Mucosa of stomach (tissue), 1 donor: ENCODE results near the gene CLEC2L.

ENCODE experiments used
- H3K27me3 ChIP-seq: one replicate; pipeline ENCODE4 v1.7.0; 2013; ENCODE audit warnings: mild to moderate bottlenecking, low read length; ENCODE audit not compliant: control insufficient read depth, insufficient read depth
- H3K36me3 ChIP-seq: one replicate; pipeline ENCODE4 v1.7.0; 2013; ENCODE audit warnings: low read length; ENCODE audit not compliant: control insufficient read depth, insufficient read depth
- H3K4me1 ChIP-seq: one replicate; pipeline ENCODE4 v1.7.0; 2013; ENCODE audit warnings: mild to moderate bottlenecking, low read length; ENCODE audit not compliant: control insufficient read depth, insufficient read depth
- H3K4me3 ChIP-seq: one replicate; pipeline ENCODE4 v1.7.0; 2013; ENCODE audit warnings: low read length
- H3K9ac ChIP-seq: one replicate; pipeline ENCODE4 v1.7.0; 2013; ENCODE audit warnings: mild to moderate bottlenecking, low read length, moderate library complexity
- H3K9me3 ChIP-seq: one replicate; pipeline ENCODE4 v1.7.0; 2013; ENCODE audit warnings: mild to moderate bottlenecking, low read length, moderate library complexity; ENCODE audit not compliant: control insufficient read depth
- donor health status: Pancreatic carcinoma.

The CLEC2L gene

DNA sequence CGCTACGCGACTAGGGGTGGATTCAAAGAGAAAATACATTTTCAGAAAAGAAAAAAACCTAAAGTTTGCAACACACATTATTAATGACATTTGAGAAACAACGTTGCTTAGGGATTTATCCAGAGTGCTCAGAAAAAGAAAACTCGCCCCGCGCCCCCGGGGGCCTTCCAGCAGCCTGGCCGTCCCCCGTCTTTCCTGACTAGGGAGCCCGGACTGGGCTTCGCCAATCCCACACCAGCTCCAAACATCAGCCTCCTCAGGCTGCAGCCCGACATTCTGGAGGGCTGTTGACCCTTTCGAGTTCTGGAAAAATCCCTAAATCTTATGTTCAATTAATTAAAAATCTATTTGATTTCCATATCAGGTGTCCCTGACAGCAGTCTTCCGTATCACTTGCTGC is 48.6 kb downstream of the CLEC2L start:
- peaks cover 13% of the 10 kb centered on the region for H3K36me3 ChIP-seq
- no peaks in the 10 kb centered on the region for H3K9me3 ChIP-seq
- no peak overlapping the region for H3K9ac ChIP-seq
- H3K4me1 ChIP-seq, result no peaks in the 10 kb centered on the region
- H3K4me3 ChIP-seq, result no peak overlapping the region
- no peaks in the 10 kb centered on the region for H3K27me3 ChIP-seq

- H3K4me3 ChIP-seq, result no peak overlapping the region
Measured at GRCh38 chr7:139572704-139573385, 49.4 kb downstream of the CLEC2L start.

DNA sequence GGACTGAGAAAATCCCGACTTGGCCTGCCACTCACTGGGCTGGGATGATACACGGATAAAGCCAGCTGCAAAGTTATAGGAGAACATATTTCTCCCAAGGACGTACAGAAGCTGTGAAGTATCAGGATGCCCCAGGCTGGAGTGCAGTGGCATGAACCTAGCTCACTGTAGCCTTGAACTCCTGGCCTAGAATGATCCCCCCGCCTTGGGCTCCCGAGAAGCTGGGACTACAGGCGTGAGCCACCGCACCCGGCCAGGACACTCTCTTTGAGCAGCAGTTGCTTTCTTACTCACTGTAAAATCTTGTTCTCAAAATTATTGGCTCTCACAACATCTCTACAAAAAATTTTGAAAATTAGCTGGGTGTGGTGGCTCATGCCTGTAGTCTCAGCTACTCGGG is 50.4 kb downstream of the CLEC2L start:
- no peak overlapping the region for H3K9ac ChIP-seq
- no peaks in the 10 kb centered on the region for H3K9me3 ChIP-seq
- H3K4me1 ChIP-seq, result no peaks in the 10 kb centered on the region
- H3K36me3 ChIP-seq, result peaks cover 13% of the 10 kb centered on the region
- no peaks in the 10 kb centered on the region for H3K27me3 ChIP-seq
- H3K4me3 ChIP-seq, result no peak overlapping the region

More at GRCh38 chr7:139572704-139573385, 49.4 kb downstream of the CLEC2L start:
- no peaks in the 10 kb centered on the region for H3K4me1 ChIP-seq
- H3K27me3 ChIP-seq, result no peaks in the 10 kb centered on the region
- H3K9ac ChIP-seq, result no peak overlapping the region
- H3K9me3 ChIP-seq, result no peaks in the 10 kb centered on the region
- peaks cover 13% of the 10 kb centered on the region for H3K36me3 ChIP-seq

- Histone ChIP-seq H3K9me3 (no peaks in the 10 kb centered on the region), H3K36me3 (peaks cover 13% of the 10 kb centered on the region), H3K9ac (no peak overlapping the region), H3K4me3 (no peak overlapping the region), H3K4me1 (no peaks in the 10 kb centered on the region), H3K27me3 (no peaks in the 10 kb centered on the region)
Measured at GRCh38 chr7:139574618-139575337, 51.3 kb downstream of the CLEC2L start.

DNA sequence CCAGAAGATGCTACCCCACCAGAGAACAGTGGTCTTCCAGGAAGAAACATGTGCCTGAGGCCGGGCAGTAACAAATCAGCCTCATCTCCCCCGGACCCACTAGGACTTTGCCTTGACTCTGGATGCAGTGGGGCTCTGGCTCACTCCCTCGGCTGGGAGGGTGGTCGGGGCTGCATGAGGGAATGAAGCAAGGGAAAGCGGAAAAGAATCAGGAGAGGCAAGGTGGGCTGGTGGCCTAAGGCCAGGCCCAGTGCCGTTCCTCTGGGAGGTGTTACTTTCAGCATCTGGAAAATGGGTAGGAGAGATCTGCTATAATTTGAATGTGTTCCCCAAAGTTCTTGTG is 51.8 kb downstream of the CLEC2L start:
- H3K4me1 ChIP-seq, result no peaks in the 10 kb centered on the region
- H3K9me3 ChIP-seq, result no peaks in the 10 kb centered on the region
- H3K36me3 ChIP-seq, result peaks cover 15% of the 10 kb centered on the region
- no peak overlapping the region for H3K9ac ChIP-seq
- H3K27me3 ChIP-seq, result no peaks in the 10 kb centered on the region
- H3K4me3 ChIP-seq, result no peak overlapping the region

DNA sequence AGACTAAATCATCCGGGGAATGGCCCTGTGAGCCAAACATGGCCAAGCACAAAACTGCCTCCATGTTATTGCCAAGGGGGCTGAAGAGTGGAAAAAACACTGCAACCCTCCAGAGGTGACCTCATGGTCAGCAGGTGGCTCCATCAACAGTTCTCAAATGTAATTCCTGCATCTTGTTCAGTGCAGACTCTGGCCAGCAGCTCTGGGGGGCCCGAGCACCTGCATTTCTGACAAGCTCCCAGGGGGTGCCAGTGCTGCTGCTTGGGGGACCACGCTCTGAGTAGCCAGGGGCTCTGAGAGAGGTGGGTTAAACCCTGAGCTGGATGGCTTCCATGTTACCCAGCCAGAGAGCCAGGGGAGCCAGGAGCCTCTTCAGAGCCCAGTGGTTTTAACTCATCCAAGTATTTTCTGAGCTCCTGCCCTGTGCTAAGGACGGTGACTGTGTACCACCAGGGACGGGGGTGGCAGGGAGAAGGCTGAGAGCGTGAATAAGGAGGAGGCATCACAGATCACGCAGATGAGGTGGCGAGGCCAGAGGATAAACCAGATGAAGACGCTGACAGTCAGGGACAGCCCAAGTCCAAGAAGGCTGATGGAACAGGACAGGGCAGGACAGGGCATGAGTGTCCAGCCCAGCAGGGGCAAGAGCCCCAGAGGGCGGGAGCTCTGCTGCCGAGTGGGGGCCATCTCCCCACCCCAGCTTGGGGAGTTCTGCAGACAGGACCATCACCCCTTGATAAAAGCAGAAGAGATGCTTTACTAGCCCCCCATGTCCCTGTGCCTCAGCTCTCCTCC is 52.9 kb downstream of the CLEC2L start:
- no peak overlapping the region for H3K9ac ChIP-seq

GRCh38 chr7:139580435-139580834 is 57.0 kb downstream of the CLEC2L start:
- Histone ChIP-seq H3K9ac (no peak overlapping the region), H3K27me3 (no peaks in the 10 kb centered on the region), H3K9me3 (no peaks in the 10 kb centered on the region), H3K4me3 (no peak overlapping the region), H3K4me1 (no peaks in the 10 kb centered on the region), H3K36me3 (peaks cover 43% of the 10 kb centered on the region)

More for the DNA sequence above, 52.9 kb downstream of the CLEC2L start:
- H3K27me3 ChIP-seq, result no peaks in the 10 kb centered on the region
- no peaks in the 10 kb centered on the region for H3K4me1 ChIP-seq
- peaks cover 20% of the 10 kb centered on the region for H3K36me3 ChIP-seq
- no peaks in the 10 kb centered on the region for H3K9me3 ChIP-seq
- no peak overlapping the region for H3K4me3 ChIP-seq

DNA sequence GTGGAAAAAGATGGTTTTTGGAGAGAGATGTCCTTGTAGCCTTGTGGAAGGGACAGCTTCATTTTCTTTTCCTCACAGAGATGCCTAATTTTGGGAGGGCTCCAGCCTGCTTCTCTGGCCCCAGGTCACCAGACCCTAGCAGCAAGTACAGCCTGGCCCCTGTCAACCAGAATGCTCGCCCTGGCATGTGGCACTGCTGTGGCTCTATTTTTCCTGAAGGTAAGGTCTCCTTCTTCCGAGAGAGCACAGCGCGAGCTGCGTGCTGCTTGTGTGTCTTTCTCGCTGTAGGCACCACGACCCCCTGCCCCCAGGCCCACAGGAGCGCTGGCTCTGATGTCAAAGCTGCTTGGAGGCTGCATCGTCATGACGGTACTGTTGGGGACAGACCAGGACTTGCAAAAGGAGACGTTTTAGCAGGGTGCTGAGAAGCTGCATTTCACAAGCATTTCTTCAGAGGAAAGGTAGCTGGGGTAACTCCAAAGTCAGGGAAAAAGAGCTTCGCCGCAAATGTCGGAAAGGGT is 58.7 kb downstream of the CLEC2L start:
- H3K4me3 ChIP-seq, result no peak overlapping the region
- peaks cover 35% of the 10 kb centered on the region for H3K36me3 ChIP-seq
- H3K27me3 ChIP-seq, result no peaks in the 10 kb centered on the region
- no peaks in the 10 kb centered on the region for H3K9me3 ChIP-seq
- no peak overlapping the region for H3K9ac ChIP-seq
- no peaks in the 10 kb centered on the region for H3K4me1 ChIP-seq

- H3K4me3 ChIP-seq, result no peak overlapping the region
- H3K9me3 ChIP-seq, result no peaks in the 10 kb centered on the region
- H3K27me3 ChIP-seq, result no peaks in the 10 kb centered on the region
- peaks cover 35% of the 10 kb centered on the region for H3K36me3 ChIP-seq
- no peaks in the 10 kb centered on the region for H3K4me1 ChIP-seq
- no peak overlapping the region for H3K9ac ChIP-seq
Measured at GRCh38 chr7:139582671-139583155, 59.2 kb downstream of the CLEC2L start.

DNA sequence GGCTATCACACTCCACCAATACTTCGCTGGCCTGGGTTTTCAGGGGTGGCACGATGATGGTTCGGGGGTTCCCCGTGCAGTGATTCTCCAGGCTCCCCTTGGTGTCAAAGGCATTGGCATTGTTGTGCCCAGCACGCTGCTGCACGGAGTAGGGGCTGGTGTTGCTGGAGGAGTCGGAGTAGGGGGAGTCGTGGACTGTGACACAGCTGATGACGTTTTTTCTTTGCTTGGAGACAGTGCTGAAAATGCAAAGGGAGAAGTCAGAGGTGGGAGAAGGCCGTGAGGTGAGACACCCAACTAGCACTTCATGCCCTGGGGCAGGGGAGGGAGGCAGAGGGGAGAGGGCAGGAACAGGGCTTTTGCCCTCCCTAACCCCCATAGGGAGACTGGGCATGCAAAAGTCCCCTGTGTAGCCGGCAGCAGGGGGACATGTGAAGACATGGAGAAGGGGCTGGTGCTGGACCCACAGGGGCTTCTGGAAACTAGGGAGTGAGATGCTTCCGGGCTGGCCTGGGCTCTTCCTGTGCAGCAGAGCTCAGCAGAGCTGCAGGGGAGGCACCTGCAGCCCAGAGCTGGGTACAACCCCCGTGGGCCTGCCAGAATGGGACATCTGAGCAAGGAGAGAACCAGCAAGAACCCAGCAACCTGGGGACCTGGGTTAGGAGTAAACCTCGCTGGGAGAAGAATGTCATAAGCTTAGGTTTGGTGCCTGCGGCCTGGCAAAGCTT is 60.5 kb downstream of the CLEC2L start:
- peaks cover 39% of the 10 kb centered on the region for H3K36me3 ChIP-seq
- H3K27me3 ChIP-seq, result no peaks in the 10 kb centered on the region
- H3K9me3 ChIP-seq, result no peaks in the 10 kb centered on the region
- no peak overlapping the region for H3K9ac ChIP-seq
- H3K4me1 ChIP-seq, result no peaks in the 10 kb centered on the region
- H3K4me3 ChIP-seq, result no peak overlapping the region

- Histone ChIP-seq H3K27me3 (no peaks in the 10 kb centered on the region), H3K9ac (no peak overlapping the region), H3K4me3 (no peak overlapping the region), H3K4me1 (no peaks in the 10 kb centered on the region), H3K36me3 (peaks cover 39% of the 10 kb centered on the region), H3K9me3 (no peaks in the 10 kb centered on the region)
Measured at GRCh38 chr7:139585042-139585441, 61.6 kb downstream of the CLEC2L start.
